HepG2 (cell line): Measurements from ENCODE around the gene C4orf46. TPM values are rescaled to one million over a fixed set of nuclear protein-coding genes. Genes with fewer than 3 reads are reported as not detected.

Experiments used
- BRD4 ChIP-seq: sonication (generic); formaldehyde crosslinking; IDR thresholded peaks from 2 replicates; pipeline ENCODE4 v1.4.0; 2020; ENCODE audit warnings: missing genetic modification reagents
- CBFB ChIP-seq: sonication (generic); formaldehyde crosslinking; IDR thresholded peaks from 2 replicates; pipeline ENCODE4 v1.4.0; 2020; ENCODE audit warnings: missing genetic modification reagents
- HMG20B ChIP-seq: conservative IDR thresholded peaks from 2 replicates; pipeline ENCODE4 v1.6.1; 2016; ENCODE audit warnings: missing genetic modification reagents, missing compliant biosample characterization
- NONO ChIP-seq, 2 experiments: fragments of 450-650 bp in 1 of 2; sonication (generic) in 1 of 2; formaldehyde crosslinking in 1 of 2; IDR thresholded peaks in 1 of 2; conservative IDR thresholded peaks in 1 of 2; 2 replicates each; pipeline versions ENCODE4 v1.6.1 to v1.8.0; 2017 to 2022; ENCODE audit warnings: mild to moderate bottlenecking in 1 of 2, missing genetic modification reagents in 1 of 2, moderate library complexity in 1 of 2
- ZC3H13 ChIP-seq: sonication (generic); formaldehyde crosslinking; IDR thresholded peaks from 2 replicates; pipeline ENCODE4 v1.8.1; 2023; ENCODE audit warnings: mild to moderate bottlenecking, missing genetic modification reagents, moderate library complexity
- ZFY ChIP-seq: sonication (generic); formaldehyde crosslinking; IDR thresholded peaks from 2 replicates; pipeline ENCODE4 v1.4.0; 2020; ENCODE audit warnings: missing genetic modification reagents
- ZMAT3 ChIP-seq: sonication (generic); formaldehyde crosslinking; conservative IDR thresholded peaks from 2 replicates; pipeline ENCODE4 v1.7.0; 2021; ENCODE audit warnings: missing genetic modification reagents
- ZNF225 ChIP-seq: sonication (generic); formaldehyde crosslinking; IDR thresholded peaks from 2 replicates; pipeline ENCODE4 v1.4.0; 2020; ENCODE audit warnings: mild to moderate bottlenecking, missing genetic modification reagents
- ZNF232 ChIP-seq: sonication (generic); formaldehyde crosslinking; IDR thresholded peaks from 2 replicates; pipeline ENCODE4 v1.4.0; 2020; ENCODE audit warnings: missing genetic modification reagents, borderline replicate concordance
- ZNF766 ChIP-seq: sonication (generic); formaldehyde crosslinking; IDR thresholded peaks from 2 replicates; pipeline ENCODE4 v1.5.0; 2020; ENCODE audit warnings: missing genetic modification reagents, borderline replicate concordance
- ZSCAN30 ChIP-seq: sonication (generic); formaldehyde crosslinking; IDR thresholded peaks from 2 replicates; pipeline ENCODE4 v1.5.0; 2020; ENCODE audit warnings: mild to moderate bottlenecking, missing genetic modification reagents
- ZXDC ChIP-seq: sonication (generic); formaldehyde crosslinking; IDR thresholded peaks from 2 replicates; pipeline ENCODE4 v1.5.0; 2020; ENCODE audit warnings: mild to moderate bottlenecking, missing genetic modification reagents
- polyA plus RNA-seq, 8 experiments: library from polyadenylated mRNA; depleted of rRNA in 3 of 8; stranded (reverse) in 7 of 8; unstranded in 1 of 8; fragments of >200 nt; fragmentation: Illumina TruSeq in 4 of 8; extraction: Trizol in 4 of 8; gene quantifications; 2 replicates each; pipeline versions ENCODE4 v1.2.1 to v1.2.3, GENCODE V29; 2011 to 2016; ENCODE audit warnings: low read depth in 4 of 8, missing spikeins in 1 of 8, mixed read lengths in 1 of 8; ENCODE audit not compliant: insufficient read depth in 1 of 8
- total RNA-seq, 5 experiments: library from RNA; depleted of rRNA; stranded (reverse); fragments of >200 nt; fragmentation: Illumina TruSeq; extraction: Trizol; gene quantifications; 2 replicates each; pipeline ENCODE4 v1.2.3, GENCODE V29; 2016; ENCODE audit warnings: low read depth in 1 of 5
- TF ChIP-seq, protein P1 (sequence below): sonication (generic); formaldehyde crosslinking; IDR thresholded peaks from 2 replicates; pipeline ENCODE4 v1.5.0; 2020; ENCODE audit warnings: mild to moderate bottlenecking, missing genetic modification reagents, borderline replicate concordance

C4orf46 gene
- total and polyA plus RNA-seq, 2 of the 13 experiments (the other 11 are each of a cell fraction or from before 2014, with no cell fraction given) = 8.5 to 10.4 TPM

DNA sequence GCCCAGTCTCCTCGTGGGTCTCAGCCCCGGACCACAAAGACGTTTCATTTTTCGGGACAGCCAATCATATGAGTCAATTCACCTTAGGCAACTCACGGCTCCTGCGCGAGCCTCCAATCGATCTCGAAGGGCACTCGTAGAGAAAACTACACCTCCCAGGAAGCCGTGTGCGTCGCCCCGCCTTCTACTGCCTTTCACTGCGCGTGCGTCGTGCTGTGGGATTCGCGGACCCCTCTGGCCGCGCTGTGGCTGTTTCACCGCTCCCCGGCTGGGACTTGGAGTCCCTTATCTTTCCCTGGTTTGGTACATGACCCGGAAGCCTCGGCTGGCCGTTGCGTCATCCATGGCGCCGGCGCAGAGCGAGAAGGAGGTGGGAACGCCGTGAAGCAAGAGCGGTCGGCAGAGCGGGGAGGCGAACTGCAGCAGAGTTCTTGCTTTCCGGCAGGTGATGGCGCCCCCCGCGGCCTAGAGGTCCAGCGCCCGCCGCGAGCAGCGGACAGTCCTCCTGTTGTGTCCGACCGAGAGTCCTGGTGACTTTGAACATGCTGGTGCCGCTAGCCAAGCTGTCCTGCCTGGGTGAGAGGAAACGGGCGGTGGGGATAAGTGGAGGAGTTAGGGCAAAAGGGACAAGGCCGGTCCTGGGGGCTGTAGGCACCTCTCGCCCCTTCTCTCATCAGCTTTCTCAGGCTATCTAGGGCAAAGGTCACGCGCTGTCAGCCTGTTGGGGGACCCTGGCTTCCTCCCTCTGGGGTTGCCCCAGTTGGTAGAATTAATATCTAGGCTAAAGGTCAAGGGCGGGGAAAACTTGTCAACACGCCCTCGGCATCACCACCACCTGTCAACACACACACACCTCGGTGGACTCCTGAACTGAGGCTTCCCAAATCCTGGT, 474 bp upstream of the C4orf46 start, which contains the start of gene ETFDH (continued):
- TF ChIP-seq HMG20B = peak; percentile 62; the same call in 1 of the 2 replicates
- TF ChIP-seq ZNF766 (CRISPR knock-in tag) = peak; percentile 68; the same call in 1 of the 2 replicates
- TF ChIP-seq ZNF225 = no peak; the same call in none of the 2 replicates
- TF ChIP-seq ZNF232 (CRISPR knock-in tag) = no peak; the same call in 1 of the 2 replicates
- TF ChIP-seq, protein P1, sequence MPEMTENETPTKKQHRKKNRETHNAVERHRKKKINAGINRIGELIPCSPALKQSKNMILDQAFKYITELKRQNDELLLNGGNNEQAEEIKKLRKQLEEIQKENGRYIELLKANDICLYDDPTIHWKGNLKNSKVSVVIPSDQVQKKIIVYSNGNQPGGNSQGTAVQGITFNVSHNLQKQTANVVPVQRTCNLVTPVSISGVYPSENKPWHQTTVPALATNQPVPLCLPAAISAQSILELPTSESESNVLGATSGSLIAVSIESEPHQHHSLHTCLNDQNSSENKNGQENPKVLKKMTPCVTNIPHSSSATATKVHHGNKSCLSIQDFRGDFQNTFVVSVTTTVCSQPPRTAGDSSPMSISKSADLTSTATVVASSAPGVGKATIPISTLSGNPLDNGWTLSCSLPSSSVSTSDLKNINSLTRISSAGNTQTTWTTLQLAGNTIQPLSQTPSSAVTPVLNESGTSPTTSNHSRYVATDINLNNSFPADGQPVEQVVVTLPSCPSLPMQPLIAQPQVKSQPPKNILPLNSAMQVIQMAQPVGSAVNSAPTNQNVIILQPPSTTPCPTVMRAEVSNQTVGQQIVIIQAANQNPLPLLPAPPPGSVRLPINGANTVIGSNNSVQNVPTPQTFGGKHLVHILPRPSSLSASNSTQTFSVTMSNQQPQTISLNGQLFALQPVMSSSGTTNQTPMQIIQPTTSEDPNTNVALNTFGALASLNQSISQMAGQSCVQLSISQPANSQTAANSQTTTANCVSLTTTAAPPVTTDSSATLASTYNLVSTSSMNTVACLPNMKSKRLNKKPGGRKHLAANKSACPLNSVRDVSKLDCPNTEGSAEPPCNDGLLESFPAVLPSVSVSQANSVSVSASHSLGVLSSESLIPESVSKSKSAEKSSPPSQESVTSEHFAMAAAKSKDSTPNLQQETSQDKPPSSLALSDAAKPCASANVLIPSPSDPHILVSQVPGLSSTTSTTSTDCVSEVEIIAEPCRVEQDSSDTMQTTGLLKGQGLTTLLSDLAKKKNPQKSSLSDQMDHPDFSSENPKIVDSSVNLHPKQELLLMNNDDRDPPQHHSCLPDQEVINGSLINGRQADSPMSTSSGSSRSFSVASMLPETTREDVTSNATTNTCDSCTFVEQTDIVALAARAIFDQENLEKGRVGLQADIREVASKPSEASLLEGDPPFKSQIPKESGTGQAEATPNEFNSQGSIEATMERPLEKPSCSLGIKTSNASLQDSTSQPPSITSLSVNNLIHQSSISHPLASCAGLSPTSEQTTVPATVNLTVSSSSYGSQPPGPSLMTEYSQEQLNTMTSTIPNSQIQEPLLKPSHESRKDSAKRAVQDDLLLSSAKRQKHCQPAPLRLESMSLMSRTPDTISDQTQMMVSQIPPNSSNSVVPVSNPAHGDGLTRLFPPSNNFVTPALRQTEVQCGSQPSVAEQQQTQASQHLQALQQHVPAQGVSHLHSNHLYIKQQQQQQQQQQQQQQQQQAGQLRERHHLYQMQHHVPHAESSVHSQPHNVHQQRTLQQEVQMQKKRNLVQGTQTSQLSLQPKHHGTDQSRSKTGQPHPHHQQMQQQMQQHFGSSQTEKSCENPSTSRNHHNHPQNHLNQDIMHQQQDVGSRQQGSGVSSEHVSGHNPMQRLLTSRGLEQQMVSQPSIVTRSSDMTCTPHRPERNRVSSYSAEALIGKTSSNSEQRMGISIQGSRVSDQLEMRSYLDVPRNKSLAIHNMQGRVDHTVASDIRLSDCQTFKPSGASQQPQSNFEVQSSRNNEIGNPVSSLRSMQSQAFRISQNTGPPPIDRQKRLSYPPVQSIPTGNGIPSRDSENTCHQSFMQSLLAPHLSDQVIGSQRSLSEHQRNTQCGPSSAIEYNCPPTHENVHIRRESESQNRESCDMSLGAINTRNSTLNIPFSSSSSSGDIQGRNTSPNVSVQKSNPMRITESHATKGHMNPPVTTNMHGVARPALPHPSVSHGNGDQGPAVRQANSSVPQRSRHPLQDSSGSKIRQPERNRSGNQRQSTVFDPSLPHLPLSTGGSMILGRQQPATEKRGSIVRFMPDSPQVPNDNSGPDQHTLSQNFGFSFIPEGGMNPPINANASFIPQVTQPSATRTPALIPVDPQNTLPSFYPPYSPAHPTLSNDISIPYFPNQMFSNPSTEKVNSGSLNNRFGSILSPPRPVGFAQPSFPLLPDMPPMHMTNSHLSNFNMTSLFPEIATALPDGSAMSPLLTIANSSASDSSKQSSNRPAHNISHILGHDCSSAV (CRISPR knock-in tag) = 0 out of 2 replicates have a peak, but pooled peaks have one; percentile 58
- peak; percentile 56; the same call in 1 of the 2 replicates for TF ChIP-seq ZSCAN30 (CRISPR knock-in tag)
- TF ChIP-seq BRD4 (CRISPR knock-in tag) = peak; percentile 84
- TF ChIP-seq ZXDC (CRISPR knock-in tag) = no peak
- peak; percentile 70; the same call in 1 of the 2 replicates for TF ChIP-seq ZMAT3
- TF ChIP-seq NONO (IDR thresholded peaks at IDR 0.05) = no peak
- peak; percentile 87 for TF ChIP-seq NONO (CRISPR knock-in tag; conservative IDR thresholded peaks at IDR 0.05)
- TF ChIP-seq ZC3H13 (CRISPR knock-in tag) = peak; percentile 46; the same call in 1 of the 2 replicates
- TF ChIP-seq ZFY = peak; percentile 61
- peak; percentile 93 for TF ChIP-seq CBFB
